Stimulated activated memory B cell treated with anti-CD40 and anti-IgM and Interleukin-4, amounts not matched to agents 10 μg/mL and 1 μg/mL and 100 μg/mL, for 72 hours (primary cell): ENCODE data around the gene C12orf75.

Source experiments
- ATAC-seq: fragments of 150-1000 bp; cut with Tn5 transposase; 2 replicates; pipeline ENCODE4 v1.10.0; 2021
- H3K27ac Mint-ChIP-seq: one replicate; pipeline ENCODE4 v1.8.0; 2022; ENCODE audit warnings: mild to moderate bottlenecking, mixed read lengths
- H3K27me3 Mint-ChIP-seq: one replicate; pipeline ENCODE4 v1.8.0; 2022; ENCODE audit warnings: mixed read lengths
- H3K36me3 Mint-ChIP-seq: one replicate; pipeline ENCODE4 v1.8.0; 2022; ENCODE audit warnings: mixed read lengths
- H3K4me1 Mint-ChIP-seq: one replicate; pipeline ENCODE4 v1.8.0; 2022; ENCODE audit warnings: mixed read lengths
- H3K4me3 Mint-ChIP-seq: one replicate; pipeline ENCODE4 v1.8.0; 2022; ENCODE audit warnings: mild to moderate bottlenecking, moderate library complexity, mixed read lengths
- H3K9me3 Mint-ChIP-seq: one replicate; pipeline ENCODE4 v1.8.0; 2022; ENCODE audit warnings: mixed read lengths

C12orf75 gene

GRCh38 chr12:105330283-105330930 is at the start of gene C12orf75:
C12orf75 (plus strand) TSS chr12:105330691; CDS start chr12:105330892, 201 bp downstream.
- H3K4me1 Mint-ChIP-seq: peaks cover 47% of the 10 kb centered on the region
- H3K27me3 Mint-ChIP-seq: no peaks in the 10 kb centered on the region

GRCh38 chr12:105280966-105281693 is 49.4 kb upstream of the C12orf75 start:
- H3K27ac Mint-ChIP-seq: no peak overlapping the region
- no peak for ATAC-seq
- H3K27me3 Mint-ChIP-seq: no peaks in the 10 kb centered on the region
- H3K36me3 Mint-ChIP-seq: no peaks in the 10 kb centered on the region
- H3K4me1 Mint-ChIP-seq: no peaks in the 10 kb centered on the region
- no peak overlapping the region for H3K4me3 Mint-ChIP-seq
- no peaks in the 10 kb centered on the region for H3K9me3 Mint-ChIP-seq

More at GRCh38 chr12:105330283-105330930, at the start of gene C12orf75:
- Mint-ChIP-seq H3K36me3 (no peaks in the 10 kb centered on the region), H3K27ac (peak within 1 kb of the TSS; percentile 36), H3K9me3 (no peaks in the 10 kb centered on the region), H3K4me3 (peak within 1 kb of the TSS; percentile 84)
- ATAC-seq: peak; percentile 97

- H3K9me3 Mint-ChIP-seq: no peaks in the 10 kb centered on the region
These were observed 48.8 kb upstream of the C12orf75 start for GRCh38 chr12:105281694-105282049.

GRCh38 chr12:105285378-105285777 is 45.1 kb upstream of the C12orf75 start:
- Mint-ChIP-seq H3K36me3 (no peaks in the 10 kb centered on the region), H3K9me3 (no peaks in the 10 kb centered on the region), H3K4me3 (no peak overlapping the region), H3K27ac (no peak overlapping the region), H3K27me3 (no peaks in the 10 kb centered on the region), H3K4me1 (no peaks in the 10 kb centered on the region)
- no peak for ATAC-seq

More at GRCh38 chr12:105281694-105282049, 48.8 kb upstream of the C12orf75 start:
- no peaks in the 10 kb centered on the region for H3K36me3 Mint-ChIP-seq
- no peak overlapping the region for H3K27ac Mint-ChIP-seq
- H3K27me3 Mint-ChIP-seq: no peaks in the 10 kb centered on the region
- H3K4me1 Mint-ChIP-seq: no peaks in the 10 kb centered on the region
- no peak for ATAC-seq
- H3K4me3 Mint-ChIP-seq: no peak overlapping the region

DNA sequence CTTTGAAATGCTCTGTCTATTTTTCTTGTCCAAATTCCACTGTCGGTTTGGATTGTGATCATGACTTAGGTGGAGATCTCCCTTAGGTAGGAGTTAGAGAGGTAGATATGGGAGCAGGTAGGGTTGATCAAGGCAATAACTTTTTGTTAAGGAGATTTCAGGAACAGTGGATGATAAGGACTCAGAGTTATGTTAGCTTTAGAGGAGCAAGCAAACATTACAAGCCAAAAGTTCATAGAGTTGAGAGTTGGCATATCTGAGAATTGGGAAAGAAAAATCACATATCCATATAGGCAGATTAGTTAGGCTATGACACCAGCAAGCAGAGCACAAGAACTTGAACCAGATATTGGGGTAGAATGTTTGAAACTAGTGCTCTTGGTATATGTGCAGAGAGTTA is 43.1 kb upstream of the C12orf75 start:
- Mint-ChIP-seq H3K36me3 (no peaks in the 10 kb centered on the region), H3K4me1 (no peaks in the 10 kb centered on the region), H3K27ac (no peak overlapping the region), H3K9me3 (no peaks in the 10 kb centered on the region), H3K27me3 (no peaks in the 10 kb centered on the region), H3K4me3 (no peak overlapping the region)
- ATAC-seq: no peak

GRCh38 chr12:105288311-105288996 is 42.0 kb upstream of the C12orf75 start:
- H3K4me1 Mint-ChIP-seq: no peaks in the 10 kb centered on the region
- no peaks in the 10 kb centered on the region for H3K9me3 Mint-ChIP-seq
- H3K27ac Mint-ChIP-seq: no peak overlapping the region
- no peaks in the 10 kb centered on the region for H3K36me3 Mint-ChIP-seq
- no peak overlapping the region for H3K4me3 Mint-ChIP-seq
- H3K27me3 Mint-ChIP-seq: no peaks in the 10 kb centered on the region
- ATAC-seq: no peak

- Mint-ChIP-seq H3K4me1 (no peaks in the 10 kb centered on the region), H3K9me3 (no peaks in the 10 kb centered on the region), H3K4me3 (no peak overlapping the region), H3K36me3 (no peaks in the 10 kb centered on the region), H3K27me3 (no peaks in the 10 kb centered on the region), H3K27ac (no peak overlapping the region)
- ATAC-seq: peak; percentile 51
These were observed 41.2 kb upstream of the C12orf75 start for GRCh38 chr12:105289114-105289904.

DNA sequence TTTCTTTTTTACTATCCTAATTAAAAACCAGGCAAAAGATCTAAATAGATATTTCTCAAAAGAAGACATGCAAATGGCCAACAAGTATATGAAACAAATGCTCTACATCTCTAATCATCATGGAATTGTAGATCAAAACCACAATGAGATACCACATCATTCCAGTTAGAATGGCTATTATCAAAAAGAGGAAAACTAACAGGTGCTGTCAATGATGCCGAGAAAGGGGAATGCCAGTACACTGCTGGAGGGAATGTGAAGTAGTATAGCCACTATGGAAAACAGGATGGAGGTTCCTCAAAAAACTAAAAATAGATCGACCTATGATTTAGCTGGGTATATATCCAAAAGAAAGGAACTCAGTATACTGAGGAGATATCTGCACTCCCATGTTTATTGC is 39.0 kb upstream of the C12orf75 start:
- Mint-ChIP-seq H3K27me3 (no peaks in the 10 kb centered on the region), H3K27ac (no peak overlapping the region), H3K36me3 (no peaks in the 10 kb centered on the region), H3K4me3 (no peak overlapping the region), H3K9me3 (no peaks in the 10 kb centered on the region), H3K4me1 (no peaks in the 10 kb centered on the region)
- ATAC-seq: no peak

DNA sequence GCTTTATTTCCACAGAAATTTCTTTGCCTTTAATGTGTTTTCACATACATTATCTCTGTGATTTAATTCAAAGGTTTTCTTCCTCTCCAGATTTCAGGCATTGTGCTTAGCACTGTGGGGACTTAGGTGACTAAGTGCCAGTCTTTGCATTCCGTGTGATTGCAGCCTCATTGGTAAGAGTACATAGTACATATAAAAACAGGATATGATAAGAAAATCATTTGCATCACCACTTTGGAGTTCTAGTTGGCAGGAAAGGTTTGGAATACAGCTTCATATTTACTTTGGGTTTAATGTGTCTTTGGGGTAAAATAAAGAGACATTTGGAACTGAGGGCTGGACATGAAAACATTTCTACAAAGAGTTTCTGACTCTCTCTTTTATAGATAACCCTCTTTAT is 37.8 kb upstream of the C12orf75 start:
- Mint-ChIP-seq H3K36me3 (peaks cover under 1% of the 10 kb centered on the region), H3K27me3 (no peaks in the 10 kb centered on the region), H3K27ac (no peak overlapping the region)

DNA sequence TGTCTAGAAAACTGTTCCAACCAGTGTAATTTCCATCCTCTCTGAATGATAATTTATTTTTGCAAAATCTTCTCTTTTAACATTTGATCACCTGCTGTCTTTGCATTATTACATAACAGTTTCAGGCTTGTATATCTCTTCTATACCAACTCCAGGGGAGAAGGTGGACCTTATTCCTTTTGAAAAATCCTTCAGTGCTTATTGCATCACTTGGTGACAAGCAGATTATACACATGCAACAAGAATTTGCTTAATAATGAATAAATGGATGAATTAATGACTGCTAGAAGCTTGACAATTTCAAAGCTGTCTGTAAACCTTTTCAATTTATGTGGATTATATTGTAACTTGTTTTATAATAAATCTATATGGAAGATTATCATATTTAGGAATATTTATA is 37.3 kb upstream of the C12orf75 start:
- H3K4me3 Mint-ChIP-seq: no peak overlapping the region
- H3K27ac Mint-ChIP-seq: no peak overlapping the region
- peaks cover 7% of the 10 kb centered on the region for H3K9me3 Mint-ChIP-seq
- ATAC-seq: no peak
- H3K36me3 Mint-ChIP-seq: peaks cover 5% of the 10 kb centered on the region
- H3K4me1 Mint-ChIP-seq: no peaks in the 10 kb centered on the region
- no peaks in the 10 kb centered on the region for H3K27me3 Mint-ChIP-seq

More for the DNA sequence above, 37.8 kb upstream of the C12orf75 start:
- H3K9me3 Mint-ChIP-seq: peaks cover 2% of the 10 kb centered on the region
- no peak overlapping the region for H3K4me3 Mint-ChIP-seq
- H3K4me1 Mint-ChIP-seq: no peaks in the 10 kb centered on the region
- no peak for ATAC-seq

DNA sequence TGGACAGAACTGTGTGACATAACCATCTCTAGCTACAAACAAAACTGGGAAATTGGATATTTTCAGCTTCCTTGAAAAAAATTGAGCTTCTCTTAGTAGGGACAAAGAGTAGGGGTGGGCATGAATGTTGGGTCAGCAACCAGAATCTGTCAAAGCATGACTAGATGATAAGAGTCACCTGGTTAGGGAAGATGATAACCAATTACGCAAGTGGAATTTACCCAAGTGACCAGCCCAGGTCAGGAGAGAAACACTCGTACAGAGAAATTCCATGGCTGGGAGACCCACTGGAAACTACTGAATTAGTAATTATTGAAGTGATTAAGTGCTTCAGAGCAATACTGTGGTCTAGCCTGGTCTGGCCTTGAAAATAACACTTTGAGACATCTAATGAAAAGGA is 36.3 kb upstream of the C12orf75 start:
- H3K4me1 Mint-ChIP-seq: no peaks in the 10 kb centered on the region
- no peak for ATAC-seq
- H3K27me3 Mint-ChIP-seq: no peaks in the 10 kb centered on the region
- H3K4me3 Mint-ChIP-seq: no peak overlapping the region
- peaks cover 10% of the 10 kb centered on the region for H3K9me3 Mint-ChIP-seq
- H3K27ac Mint-ChIP-seq: no peak overlapping the region
- H3K36me3 Mint-ChIP-seq: peaks cover 6% of the 10 kb centered on the region

DNA sequence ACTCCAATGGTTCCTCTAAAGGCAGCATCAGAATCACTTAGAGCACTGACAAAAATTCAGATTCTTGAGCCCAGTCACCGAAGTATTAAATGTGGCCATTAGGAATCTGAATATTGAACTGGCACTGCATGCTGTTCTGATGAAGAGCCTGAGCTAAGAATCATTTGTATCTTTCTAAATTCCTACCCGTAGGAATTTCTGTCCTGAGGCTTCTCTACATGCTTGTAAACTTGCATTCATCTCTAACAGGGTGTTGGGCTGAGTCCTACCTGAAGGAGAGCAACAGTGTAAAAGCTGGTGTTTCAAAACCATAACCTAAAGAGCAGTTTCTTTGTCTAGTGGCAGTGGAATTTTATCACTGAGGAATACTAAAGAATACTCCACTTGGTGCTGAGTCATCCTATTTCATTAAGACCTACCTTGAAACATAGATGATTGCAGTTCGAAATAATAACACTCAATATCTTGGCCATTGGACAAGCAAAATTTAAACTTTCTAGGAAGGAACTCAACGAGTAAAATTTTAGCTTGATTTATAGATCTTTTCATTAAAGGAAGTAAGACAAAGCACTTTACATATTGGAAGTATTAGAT is 35.5 kb upstream of the C12orf75 start:
- Mint-ChIP-seq H3K4me1 (no peaks in the 10 kb centered on the region), H3K36me3 (peaks cover 6% of the 10 kb centered on the region), H3K9me3 (peaks cover 12% of the 10 kb centered on the region), H3K4me3 (no peak overlapping the region), H3K27ac (no peak overlapping the region), H3K27me3 (no peaks in the 10 kb centered on the region)
- ATAC-seq: no peak

DNA sequence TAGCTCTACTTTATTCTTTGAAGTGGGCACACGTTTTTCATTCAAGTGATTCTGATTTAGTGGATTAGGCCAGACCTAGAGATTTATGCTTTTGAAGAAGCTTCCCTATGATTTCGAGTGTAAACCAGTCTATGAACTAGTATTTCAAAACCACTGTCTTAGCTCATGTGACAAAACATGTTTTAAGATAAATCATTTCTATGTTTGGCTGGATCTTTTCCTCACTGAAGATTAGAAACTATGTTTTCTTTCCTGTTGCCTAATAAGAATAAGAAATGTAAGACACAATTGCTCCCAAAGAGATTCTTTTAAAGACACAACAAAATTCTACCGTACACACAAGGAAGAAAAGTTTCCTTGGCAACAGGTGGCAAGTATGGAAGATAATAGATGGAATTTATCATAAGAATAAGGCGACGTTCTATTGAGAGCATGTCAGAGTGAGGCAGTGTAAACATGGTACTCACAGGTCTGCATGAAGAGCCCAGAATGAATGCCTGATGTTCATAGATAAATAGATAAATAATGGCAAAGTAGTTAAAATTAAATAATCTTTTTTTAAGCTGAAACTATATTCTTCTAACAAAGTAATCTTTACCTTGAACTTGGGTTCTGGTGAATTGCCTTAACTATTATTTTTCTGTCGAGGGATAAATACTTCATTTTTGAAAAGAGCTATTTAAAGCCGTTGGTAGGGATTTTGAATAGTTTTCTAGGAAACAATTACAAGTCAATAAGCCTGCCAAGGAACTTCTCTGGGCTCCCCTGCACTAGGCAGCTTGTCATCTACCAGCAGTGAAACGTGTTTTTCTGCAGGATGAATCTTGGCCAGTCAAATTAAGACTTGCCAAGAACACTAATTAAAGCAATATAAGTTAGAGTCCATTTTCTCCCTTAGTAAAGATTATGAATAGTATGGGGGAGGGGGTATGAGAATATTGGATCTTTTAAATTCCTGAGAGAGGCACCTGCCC is 34.1 kb upstream of the C12orf75 start:
- no peak for ATAC-seq
- H3K27ac Mint-ChIP-seq: no peak overlapping the region
- H3K9me3 Mint-ChIP-seq: peaks cover 21% of the 10 kb centered on the region
- no peaks in the 10 kb centered on the region for H3K4me1 Mint-ChIP-seq
- peaks cover 6% of the 10 kb centered on the region for H3K36me3 Mint-ChIP-seq
- H3K4me3 Mint-ChIP-seq: no peak overlapping the region
- H3K27me3 Mint-ChIP-seq: no peaks in the 10 kb centered on the region

GRCh38 chr12:105300883-105301282 is 29.6 kb upstream of the C12orf75 start:
- Mint-ChIP-seq H3K36me3 (peaks cover 6% of the 10 kb centered on the region), H3K9me3 (peaks cover 21% of the 10 kb centered on the region)

More at GRCh38 chr12:105300883-105301282, 29.6 kb upstream of the C12orf75 start:
- Mint-ChIP-seq H3K4me1 (no peaks in the 10 kb centered on the region), H3K27me3 (no peaks in the 10 kb centered on the region), H3K4me3 (no peak overlapping the region), H3K27ac (no peak overlapping the region)
- no peak for ATAC-seq
